Right lung (tissue), 10 donors: Measurements from ENCODE around the gene USHBP1. TPM values are rescaled to one million over a fixed set of nuclear protein-coding genes. Genes with fewer than 3 reads are reported as not detected.

Experiments
- DNase-seq, 2 donors: peaks; one replicate each; pipeline ENCODE4 v3.0.0-alpha.2; 2013
- long read RNA-seq, 8 donors: transcript quantifications; one replicate each; lab custom pipeline, GENCODE V29; 2026
- polyA plus RNA-seq, 5 donors: library from polyadenylated mRNA; unstranded; fragments of 120-200 nt; gene quantifications; one replicate each; pipeline versions ENCODE4 v1.2.1 to v1.2.3, GENCODE V29; 2013; ENCODE audit warnings: inconsistent platforms in 1 of 5, low replicate concordance in 1 of 5; ENCODE audit not compliant: insufficient read length in 5 of 5, insufficient read depth in 1 of 5

Gene USHBP1, protein sequence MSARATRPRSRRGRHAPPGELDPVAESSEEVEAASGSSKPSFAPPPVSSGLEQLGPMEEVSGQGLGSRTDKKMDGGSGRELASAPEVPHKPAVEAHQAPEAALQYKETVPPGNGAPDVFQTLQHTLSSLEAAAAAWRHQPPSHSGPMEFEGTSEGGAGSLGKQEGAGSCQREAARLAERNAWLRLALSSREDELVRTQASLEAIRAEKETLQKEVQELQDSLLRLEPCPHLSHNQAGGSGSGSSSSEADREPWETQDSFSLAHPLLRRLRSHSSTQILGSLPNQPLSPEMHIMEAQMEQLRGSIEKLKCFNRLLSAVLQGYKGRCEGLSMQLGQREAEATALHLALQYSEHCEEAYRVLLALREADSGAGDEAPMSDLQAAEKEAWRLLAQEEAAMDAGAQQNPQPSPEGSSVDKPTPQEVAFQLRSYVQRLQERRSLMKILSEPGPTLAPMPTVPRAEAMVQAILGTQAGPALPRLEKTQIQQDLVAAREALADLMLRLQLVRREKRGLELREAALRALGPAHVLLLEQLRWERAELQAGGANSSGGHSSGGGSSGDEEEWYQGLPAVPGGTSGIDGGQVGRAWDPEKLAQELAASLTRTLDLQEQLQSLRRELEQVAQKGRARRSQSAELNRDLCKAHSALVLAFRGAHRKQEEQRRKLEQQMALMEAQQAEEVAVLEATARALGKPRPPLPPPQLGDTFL
- 10 to 100 TPM in 3 of 5 donors, 1 to 10 TPM in 2; 9.2 to 12.0 (median 10.3) TPM for polyA plus RNA-seq
- long read RNA-seq, donor 1, partial matches to known transcripts, result 49 of 108 reads
- long read RNA-seq, donor 1, other reads (novel, unspliced or antisense), result 56 of 108 reads
- long read RNA-seq, donor 2, partial matches to known transcripts, result 51 of 53 reads
- long read RNA-seq, donor 2, other reads (novel, unspliced or antisense), result 0 of 53 reads
- long read RNA-seq, donor 3, partial matches to known transcripts, result 0 of 3 reads
- long read RNA-seq, donor 3, other reads (novel, unspliced or antisense), result 0 of 3 reads
- long read RNA-seq, donor 4, partial matches to known transcripts, result 0 of 3 reads
- long read RNA-seq, donor 4, other reads (novel, unspliced or antisense), result 0 of 3 reads
- long read RNA-seq, donor 5, partial matches to known transcripts, result 74 of 142 reads
- long read RNA-seq, donor 5, other reads (novel, unspliced or antisense), result 66 of 142 reads
- long read RNA-seq, donor 6, partial matches to known transcripts, result 27 of 30 reads
- long read RNA-seq, donor 6, other reads (novel, unspliced or antisense), result 0 of 30 reads
- long read RNA-seq, donor 7, partial matches to known transcripts, result 89 of 96 reads
- long read RNA-seq, donor 7, other reads (novel, unspliced or antisense), result 7 of 96 reads
- long read RNA-seq, donor 8, partial matches to known transcripts, result 0 of 1 reads
- long read RNA-seq, donor 8, other reads (novel, unspliced or antisense), result 0 of 1 reads

DNA sequence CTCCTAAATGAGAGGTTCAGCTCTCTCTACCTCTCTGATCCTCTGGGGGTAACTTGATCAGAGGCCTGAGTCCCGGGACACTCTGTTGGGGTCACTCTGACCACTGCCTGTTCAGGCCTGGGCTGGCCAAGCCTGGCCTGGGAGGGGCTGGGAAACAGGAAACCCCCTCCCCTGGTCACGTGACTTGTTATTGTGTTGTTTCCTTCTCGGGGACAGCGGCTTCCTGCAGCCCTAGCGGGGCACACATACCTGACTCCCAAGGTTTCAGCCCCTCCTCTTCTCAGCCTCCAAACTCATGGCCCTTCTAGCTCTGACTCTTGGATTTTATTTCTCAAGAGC lies at the start of gene USHBP1:
Gene USHBP1, minus strand, starts transcription at position 105 of the 339 bp plus-strand sequence. CDS start 446 bp downstream, outside the sequence.
- no peak for DNase-seq

DNA sequence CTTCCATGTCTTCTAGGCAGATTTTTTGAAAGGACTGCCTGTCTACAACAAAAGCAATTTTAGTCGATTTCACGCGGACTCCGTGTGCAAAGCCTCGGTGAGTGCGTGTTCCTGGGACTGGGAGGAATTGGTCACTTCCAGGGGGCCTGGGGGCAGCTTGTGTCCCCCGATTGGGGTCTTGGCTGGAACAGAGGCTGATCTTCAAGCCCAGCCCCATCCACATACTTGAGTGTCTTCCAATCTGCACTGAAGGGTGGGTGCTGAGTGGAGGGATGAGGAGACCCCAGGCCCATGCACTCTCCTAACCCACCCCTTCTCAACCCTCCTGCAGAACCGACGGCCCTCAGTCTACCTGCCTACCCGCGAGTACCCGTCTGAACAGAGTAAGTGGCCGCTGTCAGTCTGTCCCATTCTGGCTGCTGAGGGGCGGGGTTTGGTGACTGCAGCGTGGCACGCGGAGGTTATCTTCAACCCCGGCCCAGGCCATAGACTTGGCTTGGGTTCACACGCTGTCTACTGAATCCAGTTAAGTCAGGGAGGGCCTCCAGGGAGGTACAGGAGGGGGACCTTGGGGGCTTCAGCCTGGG lies 49.6 kb upstream of the USHBP1 start:
- no peak for DNase-seq

DNA sequence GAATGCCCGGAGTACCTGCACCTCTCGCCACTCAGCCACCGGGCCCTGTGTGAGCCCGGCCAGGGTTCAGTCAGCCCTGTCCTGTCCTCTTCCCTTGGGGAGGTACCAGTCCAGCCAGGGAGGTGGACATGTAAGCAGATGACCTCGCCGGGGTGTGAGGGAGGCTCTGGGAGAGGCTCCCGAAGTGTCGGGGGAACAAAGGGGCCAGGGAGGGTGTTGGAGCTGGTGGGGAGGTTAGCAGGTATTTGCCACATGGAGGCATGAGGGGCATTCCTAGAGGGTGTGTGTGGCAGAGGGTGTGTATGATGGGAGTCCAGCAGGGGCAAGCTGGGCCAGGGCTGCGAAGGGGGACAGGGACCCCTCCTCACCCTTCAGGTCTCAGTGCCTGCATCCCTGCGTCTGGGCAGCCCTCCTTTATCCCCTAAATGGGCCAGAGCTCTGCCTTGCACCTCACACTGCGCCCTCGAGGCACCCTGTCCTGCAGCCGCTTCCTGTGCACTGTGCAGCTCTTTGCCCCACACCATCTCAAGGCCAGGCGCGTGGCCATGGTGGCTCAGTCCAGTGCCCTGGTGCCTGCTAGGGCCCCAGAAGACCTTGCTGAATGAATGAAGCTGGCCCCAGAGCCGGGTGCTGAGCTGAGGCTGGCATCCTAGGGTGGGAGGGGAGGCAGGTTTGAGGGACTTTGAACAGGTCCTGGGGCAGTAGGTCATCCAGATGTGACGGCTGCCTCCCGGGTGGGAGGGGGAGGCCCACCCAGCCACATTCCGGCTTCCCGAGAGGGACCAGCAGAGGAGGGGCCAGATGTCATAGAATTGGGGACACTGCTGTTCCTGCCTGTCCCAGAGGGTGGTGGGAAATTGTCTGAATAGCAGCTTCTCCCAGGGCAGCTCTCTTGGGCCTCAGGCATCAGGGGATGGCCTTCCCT lies 47.9 kb upstream of the USHBP1 start:
- DNase-seq, result no peak

DNA sequence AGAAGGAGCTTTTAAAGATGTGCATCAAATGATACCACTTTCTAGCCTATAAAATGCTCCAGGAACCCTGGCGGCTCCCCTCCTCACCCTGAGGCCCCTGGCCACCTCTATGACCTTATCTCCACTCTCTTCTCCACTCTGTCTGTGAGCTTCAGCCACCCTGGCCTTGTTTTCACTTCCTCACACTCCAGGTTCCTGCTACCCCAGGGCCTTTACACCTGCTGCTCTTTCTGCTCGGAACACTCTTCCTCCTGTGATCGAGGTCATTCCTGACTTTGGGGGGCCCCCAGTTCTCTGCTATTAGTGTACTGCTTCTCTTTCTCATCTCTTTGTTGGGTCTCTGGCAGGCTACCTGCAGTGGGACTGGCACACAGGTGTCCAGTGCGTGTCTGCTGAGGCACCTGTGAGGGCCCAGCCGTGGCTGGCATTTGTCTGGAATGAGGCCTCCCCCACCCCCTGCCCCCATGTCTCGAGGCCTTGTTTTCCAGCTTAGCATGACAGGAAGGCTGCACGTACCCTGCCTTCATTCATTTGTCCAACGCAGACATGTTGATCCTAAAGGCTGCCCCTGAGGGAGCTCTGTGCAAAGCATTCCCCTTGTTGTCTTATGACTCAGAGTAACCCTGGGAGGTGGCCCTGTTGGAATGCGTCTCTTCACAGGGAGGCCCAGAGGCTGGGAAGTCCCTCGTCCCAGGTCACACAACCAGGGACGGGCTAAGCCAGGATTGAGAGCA lies 47.1 kb upstream of the USHBP1 start:
- no peak for DNase-seq

DNA sequence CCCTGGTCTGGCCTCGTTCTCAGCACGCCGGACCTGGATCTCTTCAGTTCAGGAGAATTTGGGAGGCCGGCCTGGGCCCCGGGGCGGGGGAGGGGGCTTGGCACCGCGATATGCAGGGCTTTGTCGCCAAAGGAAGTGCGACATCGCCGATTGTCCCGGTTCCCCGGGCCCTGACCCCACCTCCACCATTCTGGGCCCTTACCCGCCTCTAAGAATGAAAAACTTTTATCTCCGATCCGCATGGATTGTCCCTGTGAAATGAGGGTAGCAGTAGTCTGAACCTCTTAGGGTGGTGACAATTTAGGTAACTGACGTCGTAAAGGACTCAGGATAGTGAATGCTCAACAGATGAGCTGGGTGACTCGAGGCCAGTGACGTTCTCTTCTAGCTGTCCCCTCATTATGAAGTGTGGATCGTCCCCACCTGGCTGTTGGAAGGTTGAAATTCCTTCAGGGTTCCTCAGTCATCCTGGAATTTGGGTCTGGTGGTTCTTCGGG lies 45.5 kb upstream of the USHBP1 start:
- DNase-seq, result no peak

DNA sequence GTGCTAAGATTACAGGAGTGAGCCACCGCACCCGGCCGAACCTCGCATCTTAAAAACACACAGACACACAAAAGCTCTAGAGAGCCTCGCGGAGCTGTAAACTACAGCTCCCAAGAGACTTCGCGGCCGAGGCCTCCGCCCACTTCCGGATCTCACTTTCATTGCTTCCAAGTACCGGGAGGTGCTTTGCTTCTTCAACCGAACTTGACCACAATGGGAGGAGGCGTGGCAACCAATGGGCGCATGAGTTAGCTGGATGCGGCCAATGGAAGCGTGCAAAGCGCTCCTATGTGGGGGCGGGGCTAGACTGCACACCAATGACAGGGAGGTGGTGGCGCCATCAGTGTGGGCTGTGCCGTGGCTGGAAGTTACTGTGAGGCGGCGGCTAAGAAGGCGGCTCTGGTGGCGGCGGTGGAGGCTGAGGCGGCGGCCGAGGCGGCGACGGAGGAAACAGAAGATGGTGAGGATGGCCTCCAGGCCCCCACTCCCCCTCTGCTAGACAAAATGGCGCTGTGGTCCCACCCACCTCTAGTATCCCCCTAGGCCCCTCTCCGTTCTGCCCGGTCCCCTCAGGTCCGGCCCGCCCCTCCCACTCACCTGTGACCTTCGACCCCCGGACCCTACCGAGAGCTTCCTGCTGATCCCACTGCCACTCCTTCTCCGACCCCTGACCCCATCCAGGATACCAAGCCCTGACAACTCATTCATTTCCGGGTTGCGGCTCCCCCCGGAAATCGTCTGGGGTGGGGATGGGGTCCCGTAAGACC lies 44.8 kb upstream of the USHBP1 start, which contains the start of gene DDA1:
Gene DDA1, plus strand, starts transcription at position 366 of the 767 bp plus-strand sequence. Its CDS starts 92 bp downstream, at position 458.
- DNase-seq, result peak; percentile 98 to 99

DNA sequence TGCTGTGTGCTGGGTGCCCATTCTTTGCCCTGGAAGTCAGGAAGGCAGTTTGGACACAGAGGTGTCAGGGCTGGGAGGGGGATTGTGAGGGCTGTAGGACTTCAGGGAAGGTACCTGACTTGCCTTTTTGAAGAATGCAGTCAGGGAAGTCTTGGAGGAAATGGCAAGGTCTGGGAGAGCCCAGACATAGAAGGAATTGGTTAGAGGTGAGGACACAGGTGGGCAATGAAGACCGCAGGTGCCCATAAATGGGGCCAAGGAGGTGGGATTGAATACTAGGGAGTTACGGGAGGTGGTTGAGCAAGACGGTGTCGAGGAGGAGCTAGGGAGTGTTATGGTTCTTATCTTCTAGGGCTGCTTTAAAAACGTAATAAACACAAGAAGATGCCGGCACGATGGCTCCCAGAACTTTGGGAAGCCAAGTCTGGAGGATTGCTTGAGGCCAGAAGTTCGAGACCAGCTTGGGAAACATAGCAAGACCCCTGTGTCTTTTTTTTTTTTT lies 43.4 kb upstream of the USHBP1 start:
- no peak for DNase-seq

DNA sequence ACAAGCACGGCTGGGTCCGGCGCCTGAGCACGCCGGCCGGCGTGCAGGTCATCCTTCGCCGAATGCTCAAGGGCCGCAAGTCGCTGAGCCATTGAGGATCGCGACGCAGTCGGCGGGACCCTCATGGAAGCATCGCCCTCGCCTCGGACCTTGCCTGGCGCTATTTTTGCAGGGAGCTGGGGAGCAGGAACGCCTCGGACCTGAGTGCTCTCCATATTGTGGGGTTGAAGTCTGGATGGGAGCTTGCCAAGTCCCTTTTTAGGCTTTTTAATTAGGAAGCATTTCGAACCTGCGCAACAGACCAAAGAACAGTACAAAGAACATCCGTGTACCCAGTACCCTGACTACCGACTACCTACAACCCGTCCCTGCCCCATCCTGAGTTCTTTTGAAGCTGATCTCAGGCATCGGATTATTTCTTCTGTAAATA lies 41.8 kb upstream of the USHBP1 start:
- DNase-seq, result no peak

DNA sequence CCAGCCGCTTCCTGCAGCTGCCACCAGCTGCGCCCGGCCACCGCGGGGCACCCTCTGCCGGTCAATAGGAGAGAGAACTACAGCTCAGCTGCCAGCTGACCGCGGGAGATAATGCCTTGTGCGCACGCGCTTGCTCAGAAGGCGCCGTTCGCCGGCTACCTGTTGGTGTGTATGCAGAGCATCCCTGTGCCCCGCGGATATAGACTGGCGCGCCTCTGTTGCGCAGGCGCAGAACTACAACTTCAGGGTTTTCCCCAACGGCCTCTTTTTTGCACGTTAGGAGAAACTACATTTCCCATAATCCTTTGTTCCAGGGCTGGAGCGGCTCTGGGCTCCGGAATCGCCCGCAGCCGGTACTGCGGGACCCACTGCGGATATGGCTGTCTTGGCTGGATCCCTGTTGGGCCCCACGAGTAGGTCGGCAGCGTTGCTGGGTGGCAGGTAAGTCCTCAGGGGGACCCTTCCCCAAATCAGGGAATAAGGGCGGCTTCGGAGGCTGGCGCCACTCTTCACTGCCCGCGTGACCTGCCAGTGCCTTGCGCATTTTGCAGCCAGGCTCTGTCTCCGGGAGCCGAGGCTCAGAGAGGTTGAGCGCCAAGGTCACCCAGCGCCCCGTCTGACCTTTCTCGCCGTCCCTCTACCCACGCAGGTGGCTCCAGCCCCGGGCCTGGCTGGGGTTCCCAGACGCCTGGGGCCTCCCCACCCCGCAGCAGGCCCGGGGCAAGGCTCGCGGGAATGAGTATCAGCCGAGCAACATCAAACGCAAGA lies 41.2 kb upstream of the USHBP1 start, which contains the start of gene MRPL34:
Gene MRPL34, plus strand, starts transcription at position 356 of the 768 bp plus-strand sequence. Its CDS starts 21 bp downstream, at position 377.
- peak; percentile 96 for DNase-seq

DNA sequence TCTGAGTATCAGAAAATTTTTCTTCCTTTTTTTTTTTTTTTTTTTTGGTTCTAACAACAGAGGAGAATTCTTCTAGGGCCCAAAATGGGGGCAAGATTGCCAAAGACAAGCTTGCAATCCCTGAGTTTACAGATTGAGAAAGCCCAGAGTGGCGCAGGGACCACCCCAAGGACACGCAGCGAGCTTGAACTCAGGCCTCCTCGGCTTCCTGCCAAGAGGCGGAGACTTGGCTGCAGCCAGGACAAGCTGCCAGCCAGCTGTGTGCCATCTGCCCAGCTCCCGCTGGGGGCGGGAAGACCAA lies 40.6 kb upstream of the USHBP1 start:
- DNase-seq, result no peak

DNA sequence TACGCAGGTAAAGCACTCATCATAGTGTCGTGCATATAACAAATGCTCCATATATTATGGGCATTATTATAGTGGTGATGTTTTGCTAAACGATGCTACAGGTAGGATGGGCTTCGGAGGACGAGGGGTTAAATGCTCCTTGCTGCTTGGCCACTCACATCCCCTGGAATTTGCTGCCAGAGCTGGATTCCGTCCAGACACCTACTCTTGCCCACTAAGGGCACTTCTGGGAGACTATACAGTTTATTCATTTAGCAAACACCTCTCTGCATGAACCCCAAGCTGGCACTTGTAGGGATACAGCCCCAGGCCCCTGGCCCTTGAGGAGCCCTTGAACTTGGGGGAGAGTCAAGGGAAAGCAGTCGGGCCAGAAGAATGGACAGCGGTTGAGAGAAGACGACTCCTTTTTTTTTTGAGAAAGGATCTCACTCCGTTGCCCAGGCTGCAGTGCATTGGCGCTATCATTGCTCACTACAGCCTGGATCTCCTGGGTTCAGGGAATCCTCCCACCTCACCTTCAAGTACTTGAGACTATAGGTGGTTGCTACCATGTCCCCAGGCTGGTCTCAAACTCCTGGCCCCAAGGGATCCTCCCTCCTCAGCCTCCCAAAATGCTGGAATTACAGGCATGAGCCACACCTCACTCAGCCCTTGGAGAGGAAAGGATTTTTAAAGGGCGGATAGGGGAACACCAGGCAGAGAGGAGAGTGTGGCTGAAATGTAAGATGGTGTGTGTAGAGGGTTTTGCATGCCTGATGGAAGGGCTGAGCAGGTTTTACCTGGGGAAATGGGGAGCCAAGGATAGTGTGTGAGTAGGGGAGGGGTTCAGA lies 40.1 kb upstream of the USHBP1 start:
- peak in 1 of 2 donors; percentile 58 for DNase-seq

DNA sequence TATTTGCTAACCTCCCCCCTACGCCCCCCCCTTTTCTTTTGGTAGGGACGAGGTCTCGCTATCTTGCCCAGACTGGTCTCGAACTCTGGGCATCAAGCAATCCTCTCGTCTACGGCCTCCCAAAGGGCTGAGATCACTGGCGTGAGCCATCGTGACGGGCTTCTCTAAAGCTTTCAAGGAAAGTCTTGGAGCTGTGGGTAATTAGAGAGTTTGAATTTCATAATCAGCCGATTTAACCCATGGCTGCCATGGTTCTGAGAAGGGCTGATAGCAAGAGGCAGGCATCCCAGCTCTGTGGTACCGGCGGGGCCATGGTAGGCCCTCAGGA lies 39.4 kb upstream of the USHBP1 start:
- no peak for DNase-seq

DNA sequence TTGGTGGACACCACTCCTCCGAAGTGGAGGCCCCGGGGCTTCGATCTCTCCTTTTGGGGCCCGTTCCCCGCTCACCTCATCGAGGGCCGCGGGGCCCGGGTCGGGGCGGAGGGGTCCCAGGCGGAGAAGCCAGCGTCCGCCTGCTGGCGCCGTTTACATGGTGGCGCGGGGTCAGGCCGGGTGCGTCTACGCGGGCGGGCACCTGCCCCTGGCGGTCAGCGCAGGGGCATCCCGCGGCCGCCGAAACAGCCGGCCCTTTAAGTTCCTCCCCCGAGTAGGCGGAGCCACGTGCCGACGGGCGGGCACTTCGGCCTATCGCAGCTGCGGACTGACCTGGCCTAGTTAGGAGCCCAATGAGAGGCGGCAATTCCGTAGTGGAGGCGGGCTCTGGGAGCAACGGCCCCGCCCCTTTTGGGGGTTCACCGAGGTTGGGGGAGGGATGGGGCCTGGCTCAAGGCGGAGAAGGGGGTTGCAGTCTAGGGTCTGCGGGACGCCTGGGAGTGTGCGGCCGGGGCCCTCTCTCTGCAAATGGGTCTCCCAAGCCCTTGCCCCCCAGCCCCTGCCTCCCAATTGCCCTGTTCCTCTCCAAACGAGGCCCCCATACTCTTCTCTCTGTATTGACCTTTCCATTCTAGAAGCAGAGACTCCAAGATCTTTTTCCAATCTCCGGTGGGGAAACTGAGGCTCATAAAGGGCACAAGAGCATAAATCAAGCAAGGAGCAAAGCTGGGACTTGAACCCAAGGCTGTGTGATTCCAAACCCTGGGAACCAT lies 38.8 kb upstream of the USHBP1 start, which contains the start of gene ABHD8:
Gene ABHD8, minus strand, starts transcription at position 259 of the 773 bp plus-strand sequence. CDS start 1,809 bp downstream, outside the sequence.
- peak; percentile 91 to 93 for DNase-seq

DNA sequence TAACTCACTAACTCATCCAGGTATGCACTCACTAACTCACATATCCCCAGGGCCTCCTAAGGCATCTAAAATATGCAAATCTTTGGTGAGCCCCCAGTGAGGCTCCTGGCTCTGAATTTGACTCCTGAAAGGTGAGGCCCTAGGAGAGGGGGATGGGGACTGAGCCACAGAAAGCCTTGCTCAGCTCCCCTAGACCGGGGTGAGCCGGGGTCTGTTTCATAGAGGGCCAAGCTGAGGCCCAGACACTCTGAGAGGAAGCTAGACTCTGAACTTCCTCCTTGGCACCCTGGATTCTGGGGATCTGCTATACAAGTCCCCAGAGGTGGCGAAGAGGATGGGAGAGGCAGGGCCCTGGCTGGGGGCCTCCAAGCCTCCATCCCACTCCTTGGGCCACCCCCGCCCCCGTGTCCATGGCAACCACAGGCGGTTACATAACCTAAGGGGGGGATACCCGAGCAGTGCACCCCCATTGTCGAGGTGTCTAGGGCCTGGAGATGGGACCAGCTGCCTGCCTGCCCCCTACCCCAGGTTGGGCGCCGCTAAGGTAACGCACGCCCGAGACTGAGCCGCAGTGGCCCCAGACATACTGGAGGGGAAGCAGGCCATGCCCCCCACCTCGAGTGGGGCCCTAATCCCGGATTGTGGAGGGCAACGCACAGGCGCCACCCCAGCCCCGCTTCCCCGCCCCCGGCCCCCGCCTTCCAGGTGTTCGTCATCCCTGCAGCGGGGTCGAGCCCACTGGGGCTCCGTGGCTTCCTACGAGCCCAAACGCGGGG lies 38.0 kb upstream of the USHBP1 start:
- DNase-seq, result no peak
